SHP77 treated with DMSO at 0.1 percent for 48 hours (cell line): ENCODE measurements around the gene PTPRS.
"Not testable (repeated sequence)": the region's sequence is repeated elsewhere in the genome, so short reads cannot be mapped to it uniquely, and the experiment has no call there.

Experiments used
- DNase-seq: peaks from one replicate; lab custom pipeline; 2025; lab: John Stamatoyannopoulos, UW

The PTPRS gene

GRCh38 chr19:5340637-5341447 is at the start of gene PTPRS:
Gene PTPRS (minus strand): TSS chr19:5340812. CDS start chr19:5286140, 54,672 bp downstream.
- DNase-seq: peak; percentile 32

- no peak for DNase-seq
Measured at GRCh38 chr19:5389353-5389752, 48.7 kb upstream of the PTPRS start.

- no peak for DNase-seq
Measured at GRCh38 chr19:5387472-5387871, 46.9 kb upstream of the PTPRS start.

GRCh38 chr19:5386841-5387240 is 46.2 kb upstream of the PTPRS start:
- DNase-seq: no peak

- not testable (repeated sequence) for DNase-seq
Measured at GRCh38 chr19:5381197-5381596, 40.6 kb upstream of the PTPRS start.

DNA sequence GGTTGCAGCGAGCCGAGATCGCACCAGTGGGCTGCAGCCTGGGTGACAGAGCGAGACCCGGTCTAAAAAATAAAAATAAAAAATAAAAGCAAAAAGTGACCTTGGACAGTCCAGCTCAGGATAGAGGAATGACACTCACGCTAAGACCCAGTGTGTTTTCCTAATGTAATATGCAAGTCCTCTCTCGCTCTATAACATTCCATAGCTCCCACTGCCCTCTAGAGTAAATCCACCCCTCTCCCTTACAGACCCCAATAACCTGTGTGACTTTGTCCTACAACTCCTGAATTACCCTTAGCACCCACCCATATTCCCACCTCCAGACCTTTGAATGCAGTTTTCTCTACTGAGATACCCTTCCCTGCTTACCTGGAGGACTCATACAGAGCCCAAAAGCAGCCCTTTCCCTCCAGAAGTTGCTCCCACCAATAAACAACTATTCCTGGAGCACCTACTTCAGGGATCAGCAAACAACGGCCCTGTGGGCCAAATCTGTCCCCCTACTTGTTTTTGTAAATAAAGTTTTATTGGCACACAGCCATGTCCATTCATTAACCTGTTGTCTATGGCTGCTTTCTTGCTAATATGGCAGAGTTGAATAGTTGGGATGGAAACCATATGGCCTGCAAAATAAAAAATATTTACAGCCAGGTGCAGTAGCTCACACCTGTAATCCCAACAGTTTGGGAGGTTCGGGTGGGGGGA is 39.8 kb upstream of the PTPRS start:
- DNase-seq: no peak

- DNase-seq: no peak
Measured at GRCh38 chr19:5376928-5377327, 36.3 kb upstream of the PTPRS start.

GRCh38 chr19:5372572-5373200 is 32.1 kb upstream of the PTPRS start:
- no peak for DNase-seq

DNA sequence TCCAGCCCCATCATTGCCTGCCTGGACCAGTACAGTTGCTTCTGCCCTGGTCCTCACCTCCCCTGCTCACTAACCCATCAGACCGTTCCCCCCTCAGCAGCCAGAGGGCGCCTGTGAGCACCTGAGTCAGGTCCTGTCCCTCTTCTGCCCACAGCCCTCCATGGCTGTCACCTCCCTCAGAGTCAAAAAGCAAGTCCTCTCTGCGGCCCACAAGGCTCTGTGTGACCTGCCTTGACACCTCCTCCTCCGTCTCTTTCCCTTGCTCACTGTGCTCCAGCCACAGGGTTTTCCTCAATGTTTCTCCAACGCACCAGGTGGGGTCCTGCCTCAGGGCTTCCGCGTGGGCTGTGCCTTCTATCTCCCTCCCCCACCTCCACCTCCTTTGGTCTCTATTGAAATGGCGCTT is 29.4 kb upstream of the PTPRS start:
- DNase-seq: no peak

GRCh38 chr19:5369304-5369703 is 28.7 kb upstream of the PTPRS start:
- DNase-seq: no peak

DNA sequence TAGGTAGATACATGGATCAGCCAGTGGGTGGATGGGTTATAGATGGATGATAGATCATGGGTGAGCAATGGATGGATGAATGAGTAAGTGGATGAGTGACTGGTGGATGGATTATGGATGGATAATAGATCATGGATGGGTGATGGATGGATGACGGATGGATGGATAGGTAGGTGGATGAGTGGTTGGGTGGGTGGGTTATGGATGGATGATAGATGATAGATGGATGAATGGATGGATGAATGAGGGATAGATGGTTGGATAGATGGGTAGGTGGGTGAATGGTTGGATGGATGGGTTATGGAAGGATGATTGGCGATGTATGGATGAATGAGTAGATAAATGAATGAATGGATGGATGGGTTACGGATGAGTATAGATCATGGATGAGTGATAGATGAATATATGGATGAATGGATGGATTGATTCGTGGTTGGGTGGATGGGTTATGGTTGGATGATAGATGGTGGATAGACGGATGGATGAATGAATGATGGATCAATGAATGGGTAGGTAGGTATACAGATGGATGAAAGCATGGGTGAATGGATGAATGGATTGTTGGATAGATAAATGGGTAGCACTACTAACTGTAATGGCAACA is 27.0 kb upstream of the PTPRS start:
- no peak for DNase-seq

- DNase-seq: no peak
Measured at GRCh38 chr19:5365905-5366304, 25.3 kb upstream of the PTPRS start.

- no peak for DNase-seq
Measured at GRCh38 chr19:5364674-5365073, 24.1 kb upstream of the PTPRS start.

GRCh38 chr19:5361839-5362238 is 21.2 kb upstream of the PTPRS start:
- DNase-seq: not testable (repeated sequence)

DNA sequence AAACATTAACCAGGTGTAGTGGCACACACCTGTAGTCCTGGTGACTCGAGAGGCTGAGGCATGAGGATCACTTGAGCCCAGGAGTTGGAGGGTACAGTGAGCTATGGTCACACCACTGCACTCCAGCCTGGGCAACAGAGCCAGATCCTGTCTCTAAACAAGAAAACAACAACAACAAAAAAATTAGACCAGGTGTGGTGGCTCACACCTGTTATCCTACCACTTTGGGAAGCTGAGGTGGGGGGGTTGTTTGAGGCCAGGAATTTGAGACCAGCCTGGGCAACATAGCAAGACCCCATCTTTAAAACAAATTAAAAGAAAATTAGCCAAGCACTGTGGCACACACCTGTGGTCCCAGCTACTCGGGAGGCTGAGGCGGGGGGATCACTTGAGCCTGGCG is 20.8 kb upstream of the PTPRS start:
- no peak for DNase-seq

DNA sequence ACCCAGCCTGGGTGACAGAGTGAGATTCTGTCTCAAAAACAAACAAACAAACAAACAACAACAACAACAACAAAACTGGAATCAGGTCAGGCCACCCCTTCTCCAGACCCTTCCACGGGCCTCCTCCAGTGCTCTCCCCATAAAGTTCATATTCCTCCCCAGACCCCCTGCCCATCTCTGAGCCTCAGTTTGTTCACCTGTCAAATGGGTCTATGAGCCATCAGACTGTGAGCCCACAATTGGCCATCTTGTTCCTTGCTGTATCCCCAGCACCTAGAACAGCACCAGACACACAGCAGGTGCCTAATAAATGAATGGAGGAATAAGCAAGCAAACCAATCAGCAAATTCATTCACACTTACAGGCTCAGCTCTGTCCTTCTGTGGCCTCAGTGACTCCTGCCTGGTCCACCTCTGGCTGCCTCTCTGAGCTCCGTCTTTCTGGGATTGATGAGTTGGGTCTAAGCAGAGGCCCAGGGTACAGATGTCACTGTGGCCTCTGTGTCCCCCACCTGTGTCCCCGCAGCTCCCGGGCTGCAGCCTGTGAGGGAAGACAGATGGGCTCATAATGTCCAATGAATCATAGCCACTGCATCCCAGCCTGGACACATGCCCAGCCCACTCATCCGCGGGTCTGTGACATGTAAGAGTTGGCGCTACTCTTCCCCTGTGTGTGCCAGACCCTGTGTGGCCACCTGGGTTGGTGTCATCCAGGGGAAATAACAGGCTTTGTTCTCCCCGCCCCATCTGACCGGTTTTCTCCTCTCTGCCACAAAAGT is 19.6 kb upstream of the PTPRS start:
- no peak for DNase-seq

DNA sequence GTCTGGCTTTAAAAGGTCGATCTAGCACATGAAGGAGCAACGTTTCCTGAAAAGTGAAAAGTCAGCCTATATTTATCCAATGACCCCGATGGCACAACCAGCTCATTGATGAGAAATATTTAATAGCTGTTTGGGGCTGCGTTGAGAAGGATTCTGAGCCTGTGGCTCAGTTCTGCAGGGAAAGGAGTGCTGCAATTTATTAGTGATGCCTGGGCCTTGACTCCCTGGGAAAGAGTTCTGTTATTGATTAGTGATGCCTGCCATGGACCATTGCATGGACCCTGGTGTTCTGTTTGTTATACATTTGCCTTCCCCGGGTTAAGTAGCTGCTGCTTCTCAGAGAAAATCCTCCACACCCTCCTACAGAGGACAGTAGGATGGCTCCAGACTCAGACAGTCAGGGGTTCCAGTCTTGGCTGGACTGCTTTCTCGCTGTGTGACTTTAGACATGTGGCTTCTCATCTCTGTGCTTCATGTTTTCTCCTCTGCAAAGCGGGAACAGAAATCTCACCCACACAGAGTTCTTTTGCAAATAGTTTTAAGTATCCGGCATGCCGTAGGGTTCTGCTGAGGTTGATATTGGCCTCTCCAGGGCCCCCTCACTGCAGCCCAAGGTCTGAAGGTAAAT is 17.7 kb upstream of the PTPRS start:
- DNase-seq: no peak

GRCh38 chr19:5357584-5357983 is 17.0 kb upstream of the PTPRS start:
- DNase-seq: no peak

DNA sequence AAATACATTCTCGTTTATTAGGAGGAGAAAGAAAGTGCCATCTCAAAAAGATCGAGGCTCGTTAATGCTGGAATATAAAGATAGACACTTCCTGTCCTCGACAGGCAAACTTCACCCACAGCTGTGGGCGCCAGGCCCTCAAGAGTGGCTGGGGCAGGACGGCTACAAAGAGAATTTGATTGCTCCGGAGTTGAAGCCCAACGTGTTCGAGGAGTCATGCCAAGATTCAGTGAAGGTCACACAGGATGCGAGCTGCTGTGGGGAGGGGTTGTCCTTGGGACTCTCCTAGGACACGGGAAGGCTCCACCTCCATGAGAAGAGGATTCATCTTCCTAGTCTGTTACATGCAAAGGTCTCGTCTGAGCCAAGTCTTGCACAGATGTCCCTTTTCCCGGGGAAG is 16.3 kb upstream of the PTPRS start:
- no peak for DNase-seq

GRCh38 chr19:5356428-5356827 is 15.8 kb upstream of the PTPRS start:
- DNase-seq: no peak

GRCh38 chr19:5355693-5356092 is 15.1 kb upstream of the PTPRS start:
- no peak for DNase-seq
